Mucosa of rectum (tissue), 2 donors: ENCODE results near the gene LGALS1.

Experiments used
- H3K27ac ChIP-seq, 2 donors: one replicate each; pipeline ENCODE4 v1.7.0; 2013; ENCODE audit warnings: inconsistent platforms in 2 of 2, low read depth in 2 of 2, low read length in 2 of 2
- H3K27me3 ChIP-seq, 2 donors: one replicate each; pipeline ENCODE4 v1.7.0; 2013; ENCODE audit warnings: low read length in 2 of 2; ENCODE audit not compliant: control insufficient read depth in 2 of 2, insufficient read depth in 2 of 2
- H3K36me3 ChIP-seq, 2 donors: one replicate each; pipeline ENCODE4 v1.7.0; 2013; ENCODE audit warnings: low read length in 2 of 2; ENCODE audit not compliant: control insufficient read depth in 2 of 2, insufficient read depth in 2 of 2
- H3K4me1 ChIP-seq, 2 donors: one replicate each; pipeline ENCODE4 v1.7.0; 2013; ENCODE audit warnings: low read length in 2 of 2, mild to moderate bottlenecking in 1 of 2; ENCODE audit not compliant: control insufficient read depth in 2 of 2, insufficient read depth in 2 of 2
- H3K4me3 ChIP-seq, 2 donors: one replicate each; pipeline ENCODE4 v1.7.0; 2013; ENCODE audit warnings: low read length in 2 of 2
- H3K9ac ChIP-seq, 2 donors: one replicate each; pipeline ENCODE4 v1.7.0; 2013; ENCODE audit warnings: low read length in 2 of 2, low read depth in 1 of 2, mild to moderate bottlenecking in 1 of 2
- H3K9me3 ChIP-seq, 2 donors: one replicate each; pipeline ENCODE4 v1.7.0; 2013; ENCODE audit warnings: low read length in 2 of 2; ENCODE audit not compliant: control insufficient read depth in 2 of 2
- donor health status: healthy.
- donor health status: Normal muscosa, but diverticular disease.

The LGALS1 gene

DNA sequence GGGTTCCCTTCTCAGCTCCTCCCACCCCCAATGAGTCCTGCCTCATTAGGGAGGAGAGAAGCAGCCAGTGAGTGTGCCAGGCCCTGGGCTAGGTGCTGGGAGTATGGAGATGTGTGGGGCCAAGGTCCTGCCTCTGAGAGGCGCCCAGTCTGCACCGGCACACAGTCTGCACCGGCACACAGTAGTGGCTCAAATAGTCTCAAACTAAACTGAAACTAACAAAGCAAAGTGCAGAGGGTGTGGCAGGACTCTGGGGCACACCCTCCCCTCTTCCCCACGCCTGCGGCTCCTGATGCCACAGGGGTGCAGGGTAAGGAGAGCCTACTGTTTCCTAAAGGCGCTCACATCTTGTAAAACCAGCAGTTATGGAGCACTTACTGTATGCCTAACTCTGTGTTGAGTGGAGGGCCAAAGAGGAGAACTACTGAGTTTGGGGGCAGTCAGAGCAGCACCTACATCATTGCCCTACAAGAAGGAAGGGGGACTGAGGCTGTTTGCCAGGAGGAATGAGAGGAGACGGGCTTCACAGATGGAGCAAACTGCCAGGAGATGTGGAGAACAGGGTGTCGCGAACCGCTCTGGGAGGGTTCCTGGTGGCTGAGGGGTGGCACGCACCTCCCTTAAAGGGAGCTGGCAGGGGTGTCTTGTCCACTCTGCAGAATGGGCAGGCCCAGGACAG lies 36.9 kb upstream of the LGALS1 start:
- Histone ChIP-seq H3K4me3 (peak overlapping the region; percentile 79 to 88), H3K27ac (peak overlapping the region; percentile 91 to 94), H3K9me3 (no peaks in the 10 kb centered on the region), H3K36me3 (peaks cover 2 to 12% of the 10 kb centered on the region in 2 donors), H3K27me3 (no peaks in the 10 kb centered on the region), H3K9ac (peak overlapping the region; percentile 70 to 87), H3K4me1 (peaks cover 77 to 81% of the 10 kb centered on the region in 2 donors)

DNA sequence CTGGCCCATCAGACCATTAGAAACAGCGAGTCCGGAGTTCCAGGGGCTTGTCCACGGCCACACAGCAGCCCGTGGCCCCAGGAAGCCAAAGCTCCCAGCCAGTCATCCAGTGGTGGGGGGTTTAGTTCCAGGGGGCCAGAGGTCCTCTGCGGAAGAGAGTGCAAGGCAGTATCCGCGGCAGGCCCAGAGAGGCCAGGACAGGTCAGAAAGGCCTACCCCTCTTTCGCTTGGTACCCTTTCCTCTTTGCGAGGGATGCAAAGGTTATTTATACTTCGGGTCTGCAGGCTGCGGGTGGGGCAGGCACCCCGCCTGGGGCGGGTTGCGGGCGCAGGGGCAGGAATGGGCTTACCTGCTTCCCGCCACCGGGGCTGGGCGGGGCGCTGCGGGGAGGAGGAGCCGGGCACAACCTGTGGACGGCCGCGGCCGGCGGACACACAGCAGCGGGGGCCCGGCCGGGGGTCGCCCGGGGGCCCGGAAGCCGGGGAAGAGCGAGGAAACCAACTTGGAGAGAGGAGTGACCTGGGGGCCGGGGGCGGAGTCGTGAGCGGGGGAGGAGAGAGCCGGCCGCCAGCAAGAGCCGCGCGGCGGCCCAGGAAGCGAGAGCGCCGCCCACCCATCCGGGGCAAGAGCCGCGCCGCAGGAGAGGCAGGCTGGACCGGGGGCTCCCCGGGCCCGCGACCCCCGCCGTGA lies 36.2 kb upstream of the LGALS1 start, which contains the start of gene SH3BP1:
Gene SH3BP1, plus strand, starts transcription at position 600 of the 691 bp plus-strand sequence. CDS start 119 bp downstream, outside the sequence.
- H3K9me3 ChIP-seq: no peaks in the 10 kb centered on the region
- peaks cover 7 to 16% of the 10 kb centered on the region in 2 donors for H3K36me3 ChIP-seq
- H3K4me3 ChIP-seq: peak within 1 kb of the TSS; percentile 79 to 88
- peak within 1 kb of the TSS; percentile 83 to 87 for H3K9ac ChIP-seq
- H3K27me3 ChIP-seq: no peaks in the 10 kb centered on the region
- peak within 1 kb of the TSS; percentile 91 to 94 for H3K27ac ChIP-seq
- peaks cover 73 to 80% of the 10 kb centered on the region in 2 donors for H3K4me1 ChIP-seq

DNA sequence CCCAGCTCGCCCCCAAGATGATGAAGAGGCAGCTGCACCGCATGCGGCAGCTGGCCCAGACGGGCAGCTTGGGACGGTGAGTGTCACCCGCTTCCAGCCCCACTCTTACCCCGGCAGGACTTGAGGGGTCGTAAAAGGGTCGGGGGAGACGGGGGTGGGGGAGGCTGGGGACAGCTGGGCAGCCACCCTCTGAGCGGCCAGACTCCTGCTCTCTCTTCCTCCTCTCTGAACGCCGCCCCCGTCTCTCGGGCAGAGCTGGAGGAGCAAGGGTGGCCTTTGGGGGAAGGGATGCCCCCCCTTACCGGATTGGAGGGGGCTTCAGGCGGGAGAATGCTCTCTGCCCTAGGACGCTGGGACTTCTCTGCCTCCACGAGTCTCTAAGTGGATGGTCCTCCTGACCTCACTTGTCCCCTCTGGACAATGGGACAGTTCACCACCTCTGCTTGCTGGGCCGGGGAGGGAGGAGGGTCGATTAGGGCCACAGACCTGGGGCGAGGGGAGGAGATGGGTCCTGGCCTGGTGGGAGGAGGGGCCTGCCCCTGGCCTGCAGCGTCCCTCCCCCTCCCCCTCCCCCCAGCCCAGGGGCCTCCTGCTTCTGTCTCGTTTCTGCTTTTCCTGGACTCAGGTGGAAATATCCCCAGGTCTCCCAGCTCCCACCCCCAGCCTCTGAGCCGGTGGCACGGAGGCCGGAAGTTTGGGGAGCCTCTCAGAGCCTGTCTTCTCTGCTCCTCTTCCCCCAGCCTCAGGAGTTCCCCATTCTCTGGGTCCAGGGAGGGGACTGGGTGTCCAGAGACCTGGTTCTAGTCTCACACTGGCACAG lies 35.5 kb upstream of the LGALS1 start:
- H3K36me3 ChIP-seq: peaks cover 14 to 23% of the 10 kb centered on the region in 2 donors
- no peaks in the 10 kb centered on the region for H3K9me3 ChIP-seq
- H3K27ac ChIP-seq: peak overlapping the region; percentile 91 to 94
- peaks cover 65 to 72% of the 10 kb centered on the region in 2 donors for H3K4me1 ChIP-seq
- no peaks in the 10 kb centered on the region for H3K27me3 ChIP-seq
- peak overlapping the region; percentile 79 to 88 for H3K4me3 ChIP-seq
- peak overlapping the region; percentile 83 to 87 for H3K9ac ChIP-seq

- no peaks in the 10 kb centered on the region for H3K27me3 ChIP-seq
- peak overlapping the region; percentile 79 to 88 for H3K4me3 ChIP-seq
- H3K9ac ChIP-seq: peak overlapping the region; percentile 74 to 87
Observed at GRCh38 chr22:37640591-37641560, 34.6 kb upstream of the LGALS1 start.

DNA sequence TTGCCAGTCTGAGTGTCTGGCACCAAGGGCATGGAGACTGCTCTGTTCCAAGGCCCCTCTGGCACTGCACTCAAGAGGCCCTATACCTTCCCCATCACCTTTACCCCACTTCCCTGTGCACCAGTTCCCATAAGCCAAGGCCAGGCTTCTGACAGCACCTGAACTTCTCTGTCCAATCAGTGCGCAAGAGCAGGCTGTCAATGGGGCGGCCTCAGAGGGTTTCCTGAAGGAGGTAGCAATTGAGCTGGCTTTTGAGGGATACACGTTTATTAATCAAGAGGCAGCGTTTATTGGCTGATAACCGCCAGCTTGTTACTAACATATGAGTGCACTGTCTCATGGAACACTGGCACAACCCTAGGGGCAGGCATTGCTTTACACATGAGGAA lies 33.9 kb upstream of the LGALS1 start:
- H3K4me3 ChIP-seq: peak overlapping the region; percentile 79 to 88
- peak overlapping the region; percentile 91 to 94 for H3K27ac ChIP-seq
- no peaks in the 10 kb centered on the region for H3K27me3 ChIP-seq
- peaks cover 22 to 35% of the 10 kb centered on the region in 2 donors for H3K36me3 ChIP-seq
- peaks cover 62 to 63% of the 10 kb centered on the region in 2 donors for H3K4me1 ChIP-seq
- H3K9ac ChIP-seq: peak overlapping the region; percentile 70 to 87
- no peaks in the 10 kb centered on the region for H3K9me3 ChIP-seq

More at GRCh38 chr22:37640591-37641560, 34.6 kb upstream of the LGALS1 start:
- Histone ChIP-seq H3K27ac (peak overlapping the region; percentile 91 to 94), H3K4me1 (peaks cover 62 to 69% of the 10 kb centered on the region in 2 donors), H3K36me3 (peaks cover 22 to 32% of the 10 kb centered on the region in 2 donors), H3K9me3 (no peaks in the 10 kb centered on the region)

DNA sequence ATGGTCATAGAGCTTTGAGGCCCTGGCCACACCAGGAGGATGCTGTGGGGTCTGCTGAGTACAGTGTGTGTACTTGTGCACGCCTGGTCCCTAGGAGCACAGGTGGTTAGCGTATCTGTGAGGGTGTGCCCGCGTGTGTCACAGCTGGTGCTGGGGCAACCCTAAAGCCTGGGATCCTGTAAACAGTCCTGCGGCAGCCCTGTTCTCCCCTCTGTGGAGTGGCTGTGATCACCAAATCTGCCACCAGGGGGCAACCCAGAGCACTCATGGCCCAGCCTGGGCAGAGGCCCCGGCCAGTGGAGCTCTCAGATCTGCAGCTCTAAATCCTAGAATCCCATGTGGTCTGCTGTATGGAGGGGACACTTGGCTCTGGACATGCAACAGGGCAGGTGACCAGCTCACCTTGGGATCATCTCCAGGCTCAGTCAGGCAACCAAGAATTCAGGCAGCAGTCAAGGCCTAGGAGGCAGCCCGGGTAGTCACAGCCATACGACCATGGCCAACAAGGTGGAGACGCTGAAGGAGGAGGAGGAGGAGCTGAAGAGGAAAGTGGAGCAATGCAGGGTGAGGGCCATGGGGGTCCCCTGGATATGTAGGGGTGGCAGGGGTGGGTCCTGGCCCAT lies 32.1 kb upstream of the LGALS1 start:
- Histone ChIP-seq H3K27ac (peak overlapping the region; percentile 91 to 94), H3K4me1 (peaks cover 45 to 50% of the 10 kb centered on the region in 2 donors), H3K9ac (peak overlapping the region; percentile 6 to 26), H3K27me3 (no peaks in the 10 kb centered on the region), H3K36me3 (peaks cover 26 to 43% of the 10 kb centered on the region in 2 donors), H3K4me3 (peak overlapping the region in 1 of 2 donors; percentile 2), H3K9me3 (no peaks in the 10 kb centered on the region)

- Histone ChIP-seq H3K27me3 (no peaks in the 10 kb centered on the region), H3K9ac (no peak overlapping the region), H3K36me3 (peaks cover 53 to 69% of the 10 kb centered on the region in 2 donors), H3K4me1 (peaks cover 16 to 21% of the 10 kb centered on the region in 2 donors), H3K27ac (peak overlapping the region in 1 of 2 donors; percentile 54), H3K4me3 (no peak overlapping the region), H3K9me3 (no peaks in the 10 kb centered on the region)
Observed at GRCh38 chr22:37647317-37647716, 28.1 kb upstream of the LGALS1 start.

DNA sequence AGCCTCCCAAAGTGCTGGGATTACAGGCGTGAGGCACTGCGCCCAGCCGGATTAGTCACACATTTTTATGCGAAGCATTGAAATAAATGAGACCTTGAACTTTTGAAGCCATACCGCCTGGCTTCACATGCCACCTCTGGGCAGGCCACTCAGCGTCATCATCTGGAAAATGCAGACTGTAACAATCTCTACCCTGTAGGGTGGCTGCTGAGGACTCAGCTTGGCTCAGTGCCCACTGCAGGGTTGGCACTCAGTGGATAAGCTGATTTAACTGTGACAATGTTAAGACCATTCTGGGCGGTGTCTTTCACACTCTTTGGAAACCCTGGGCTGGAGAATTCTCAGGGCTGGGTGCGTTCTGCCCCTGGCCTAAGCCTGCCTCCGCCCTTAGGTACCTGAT lies 27.5 kb upstream of the LGALS1 start:
- H3K27me3 ChIP-seq: no peaks in the 10 kb centered on the region
- H3K36me3 ChIP-seq: peaks cover 55 to 69% of the 10 kb centered on the region in 2 donors
- H3K9ac ChIP-seq: no peak overlapping the region
- H3K4me1 ChIP-seq: peaks cover 10 to 15% of the 10 kb centered on the region in 2 donors
- H3K9me3 ChIP-seq: no peaks in the 10 kb centered on the region
- H3K27ac ChIP-seq: peak overlapping the region; percentile 48 to 64
- H3K4me3 ChIP-seq: no peak overlapping the region
